Activated naive CD4-positive, alpha-beta T cell (primary cell): ENCODE data around the gene ST3GAL6.

Source experiments
- DNase-seq, 4 experiments: peaks; one replicate each; lab custom pipeline; 2025; lab: John Stamatoyannopoulos, UW

The ST3GAL6 gene, protein sequence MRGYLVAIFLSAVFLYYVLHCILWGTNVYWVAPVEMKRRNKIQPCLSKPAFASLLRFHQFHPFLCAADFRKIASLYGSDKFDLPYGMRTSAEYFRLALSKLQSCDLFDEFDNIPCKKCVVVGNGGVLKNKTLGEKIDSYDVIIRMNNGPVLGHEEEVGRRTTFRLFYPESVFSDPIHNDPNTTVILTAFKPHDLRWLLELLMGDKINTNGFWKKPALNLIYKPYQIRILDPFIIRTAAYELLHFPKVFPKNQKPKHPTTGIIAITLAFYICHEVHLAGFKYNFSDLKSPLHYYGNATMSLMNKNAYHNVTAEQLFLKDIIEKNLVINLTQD

GRCh38 chr3:98763076-98763475 is at the start of gene ST3GAL6:
Gene ST3GAL6 (plus strand): TSS chr3:98763340. CDS start chr3:98768441, 5,101 bp downstream.
- DNase-seq: no peak

DNA sequence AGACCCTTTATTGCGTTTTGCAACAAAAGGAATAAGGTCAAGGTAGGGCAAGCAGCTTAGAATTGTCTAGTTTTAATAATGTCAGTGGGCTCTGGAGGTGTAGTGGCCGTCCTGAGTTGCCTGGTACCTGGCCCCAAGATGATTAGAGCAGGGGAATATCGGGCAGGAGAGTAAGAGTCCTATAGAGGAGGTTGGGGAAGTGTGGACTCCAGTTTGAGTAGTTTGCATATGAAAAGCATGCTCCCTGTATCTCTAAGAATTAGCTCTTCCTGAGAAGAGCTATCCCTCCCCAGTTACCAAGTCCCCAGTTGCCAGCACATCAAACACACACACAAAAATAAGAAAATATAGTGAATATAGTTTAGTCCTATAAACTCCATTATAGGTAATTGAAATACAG is 49.2 kb upstream of the ST3GAL6 start:
- DNase-seq: no peak

- DNase-seq: no peak
Observed at GRCh38 chr3:98717584-98717983, 45.6 kb upstream of the ST3GAL6 start.

GRCh38 chr3:98718730-98719129 is 44.4 kb upstream of the ST3GAL6 start:
- no peak for DNase-seq

GRCh38 chr3:98721776-98722175 is 41.4 kb upstream of the ST3GAL6 start:
- DNase-seq: no peak

GRCh38 chr3:98722389-98722788 is 40.8 kb upstream of the ST3GAL6 start:
- DNase-seq: no peak

DNA sequence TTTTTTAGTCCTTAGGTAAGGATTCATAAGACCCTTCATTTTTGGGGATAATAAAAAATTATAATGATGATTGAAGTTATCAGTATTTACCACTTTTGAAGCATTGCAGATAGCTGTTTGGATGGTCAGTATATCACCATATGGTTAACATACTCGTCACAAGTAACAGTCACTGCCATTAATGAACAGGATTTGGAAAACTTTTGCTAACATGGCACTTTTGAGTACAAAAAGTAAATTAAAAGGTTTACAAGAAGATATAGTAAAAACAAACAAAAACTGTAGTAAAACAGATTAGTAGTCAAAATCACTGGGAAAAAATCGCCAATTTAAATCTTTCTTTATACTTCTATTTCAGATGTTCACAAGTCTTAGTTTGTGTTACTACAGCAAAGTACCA is 37.8 kb upstream of the ST3GAL6 start:
- DNase-seq: no peak

DNA sequence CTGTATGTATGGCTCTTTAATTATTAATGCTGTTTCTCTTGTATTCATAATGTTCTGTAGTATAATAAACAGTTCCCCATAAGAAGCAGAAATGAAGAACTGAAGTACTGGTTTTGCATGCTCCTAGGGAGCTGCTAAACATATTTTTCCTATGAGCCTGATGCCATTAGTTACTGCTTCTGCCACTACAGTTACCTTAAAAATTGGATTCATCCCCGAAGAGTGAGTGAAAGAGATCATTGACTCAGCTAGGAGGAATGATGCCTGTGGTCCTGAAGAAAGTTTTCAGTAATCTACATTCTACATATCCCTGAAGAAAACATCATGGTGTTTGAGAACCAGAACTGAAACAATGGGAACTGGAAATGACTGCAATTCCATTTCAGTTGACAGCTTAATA is 37.1 kb upstream of the ST3GAL6 start:
- no peak for DNase-seq

- DNase-seq: no peak
Observed at GRCh38 chr3:98727638-98728037, 35.5 kb upstream of the ST3GAL6 start.

GRCh38 chr3:98728672-98729071 is 34.5 kb upstream of the ST3GAL6 start:
- DNase-seq: no peak

DNA sequence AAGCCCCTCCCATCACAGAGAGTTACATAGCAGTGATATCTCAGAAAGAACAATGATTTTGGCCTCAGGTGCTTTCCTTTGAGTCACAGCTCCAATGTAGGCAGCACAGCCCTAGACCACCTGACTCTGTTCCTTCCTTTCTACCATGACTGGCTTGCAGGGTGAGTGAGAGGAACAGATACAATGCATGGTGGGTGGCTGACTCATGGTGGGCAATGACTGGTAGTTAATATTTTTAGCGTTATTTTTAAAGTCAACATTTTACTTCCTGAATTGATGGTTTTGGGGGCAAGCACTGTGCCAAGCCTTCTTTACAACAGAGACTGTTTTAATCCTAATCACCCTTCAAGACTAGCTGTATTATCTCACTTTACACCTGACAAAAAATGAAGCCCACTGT is 32.8 kb upstream of the ST3GAL6 start:
- DNase-seq: no peak

GRCh38 chr3:98730886-98731537 is 32.1 kb upstream of the ST3GAL6 start:
- no peak for DNase-seq

- no peak for DNase-seq
Observed at GRCh38 chr3:98731720-98732285, 31.3 kb upstream of the ST3GAL6 start.

GRCh38 chr3:98732286-98733052 is 30.7 kb upstream of the ST3GAL6 start:
- no peak for DNase-seq

DNA sequence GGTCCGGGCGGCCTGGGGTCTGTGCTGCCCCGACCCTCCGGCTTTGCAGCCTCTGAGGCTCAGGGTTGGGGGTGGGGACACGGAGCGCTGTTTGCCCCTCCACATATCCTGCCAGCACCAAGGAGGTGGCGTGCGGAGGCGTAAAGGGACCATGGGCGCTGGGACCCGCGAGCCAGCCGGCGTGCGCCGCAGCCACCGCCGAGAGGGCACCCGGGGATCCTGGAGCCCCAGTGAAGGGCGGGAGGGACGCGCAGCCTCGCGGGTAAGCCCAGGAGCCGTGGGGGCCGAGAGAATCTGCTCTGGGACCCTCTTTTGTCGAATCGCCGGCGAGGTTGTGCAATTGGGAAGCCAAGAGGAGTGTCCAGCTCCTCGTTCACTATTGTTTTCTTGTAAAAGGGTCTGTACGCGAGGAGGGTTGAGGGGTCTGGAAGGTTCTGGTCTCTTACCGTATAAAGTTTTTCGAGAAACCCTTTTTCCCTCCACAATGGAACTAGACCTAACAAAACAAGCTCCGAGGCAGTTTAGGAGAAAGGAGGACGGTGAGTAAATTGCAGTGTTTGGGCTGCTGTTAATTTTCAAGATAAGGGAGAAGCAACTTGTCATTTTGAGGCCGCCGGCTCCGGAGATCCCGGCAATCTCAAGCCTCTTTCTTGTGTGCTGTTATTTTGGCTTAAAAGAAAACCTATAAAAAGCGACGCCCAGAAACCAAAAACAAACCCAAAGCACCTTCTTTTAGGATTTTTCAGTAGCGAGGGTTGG is 29.9 kb upstream of the ST3GAL6 start:
- no peak for DNase-seq

DNA sequence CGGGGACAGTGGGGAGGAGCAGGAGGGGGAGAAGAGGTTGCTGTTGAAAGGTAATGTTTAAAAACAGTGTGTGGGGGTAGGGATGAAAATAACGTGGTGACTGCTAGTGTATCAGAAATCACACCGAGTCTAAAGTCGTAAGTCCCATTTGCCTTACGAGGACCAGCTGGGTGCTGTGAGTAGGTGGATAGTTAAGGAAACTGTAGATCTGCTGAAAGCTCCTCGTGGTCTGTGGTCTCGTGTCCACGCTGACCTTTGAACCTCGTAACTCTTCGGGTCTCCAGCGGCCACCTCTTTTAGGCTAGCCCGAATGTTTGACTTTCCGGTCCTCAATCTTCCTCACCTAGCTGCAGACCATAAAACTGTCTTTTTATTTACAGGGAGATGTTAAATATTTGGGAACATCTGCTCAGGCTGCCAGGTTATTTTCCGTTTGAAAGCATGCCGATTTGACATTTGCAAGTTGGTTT is 29.3 kb upstream of the ST3GAL6 start:
- DNase-seq: no peak

GRCh38 chr3:98734306-98734705 is 28.8 kb upstream of the ST3GAL6 start:
- no peak for DNase-seq

GRCh38 chr3:98734735-98735134 is 28.4 kb upstream of the ST3GAL6 start:
- DNase-seq: no peak

- no peak for DNase-seq
Observed at GRCh38 chr3:98735296-98735695, 27.8 kb upstream of the ST3GAL6 start.

DNA sequence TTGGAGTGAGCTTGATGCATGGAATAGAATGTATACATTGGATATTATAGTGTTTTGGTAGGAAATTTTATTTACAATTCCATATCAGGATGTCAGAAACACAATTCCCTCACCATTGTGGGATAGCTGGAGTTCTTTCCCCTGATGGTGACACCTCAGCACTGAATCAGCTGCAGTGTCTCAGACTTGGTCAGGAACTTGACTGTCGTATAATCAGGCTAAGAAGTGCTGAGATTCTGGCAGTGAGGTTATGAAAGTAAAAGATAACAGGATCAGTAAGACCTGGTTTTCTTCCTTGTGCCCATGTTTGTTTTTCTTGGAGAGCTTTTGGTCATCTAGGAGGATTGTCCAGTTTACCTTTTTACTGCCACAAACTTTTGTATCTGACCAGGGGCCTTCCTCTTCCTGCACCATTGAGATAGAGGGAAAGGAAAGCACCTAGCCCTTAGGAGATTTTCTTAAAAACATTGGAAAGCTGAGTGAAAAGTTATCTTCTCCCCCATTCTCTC is 27.3 kb upstream of the ST3GAL6 start:
- no peak for DNase-seq

- DNase-seq: no peak
Observed at GRCh38 chr3:98737301-98737700, 25.8 kb upstream of the ST3GAL6 start.

DNA sequence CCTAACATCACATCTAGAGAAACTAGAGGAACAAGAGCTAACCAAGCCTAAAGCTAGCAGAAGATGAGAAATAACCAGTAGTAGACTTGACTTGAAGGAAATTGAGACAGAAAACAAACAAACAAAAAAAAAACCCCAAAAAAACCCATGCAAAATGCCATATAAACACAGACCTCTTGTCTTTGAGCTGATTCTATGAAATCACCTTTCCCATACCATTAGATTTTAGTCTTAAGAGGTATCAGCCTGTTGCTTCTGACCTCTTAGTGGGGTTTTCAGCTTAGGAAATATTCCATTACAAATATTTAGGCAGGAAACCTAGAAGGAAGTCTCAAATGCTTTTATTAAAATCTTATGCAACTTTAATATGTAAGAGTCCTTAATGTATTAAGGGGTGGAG is 23.9 kb upstream of the ST3GAL6 start:
- no peak for DNase-seq
